HG03575 (cell line): Measurements from ENCODE around the gene KRT12.
"Not testable (repeated sequence)": the region's sequence is repeated elsewhere in the genome, so short reads cannot be mapped to it uniquely, and the experiment has no call there.

ENCODE experiments used
- ATAC-seq: cut with Tn5 transposase; IDR thresholded peaks from one replicate; pipeline ENCODE4 v1.9.1; 2021; ENCODE audit not compliant: unreplicated experiment, insufficient number of reproducible peaks, low FRiP score; ENCODE audit errors: extremely low read depth

The KRT12 gene

DNA sequence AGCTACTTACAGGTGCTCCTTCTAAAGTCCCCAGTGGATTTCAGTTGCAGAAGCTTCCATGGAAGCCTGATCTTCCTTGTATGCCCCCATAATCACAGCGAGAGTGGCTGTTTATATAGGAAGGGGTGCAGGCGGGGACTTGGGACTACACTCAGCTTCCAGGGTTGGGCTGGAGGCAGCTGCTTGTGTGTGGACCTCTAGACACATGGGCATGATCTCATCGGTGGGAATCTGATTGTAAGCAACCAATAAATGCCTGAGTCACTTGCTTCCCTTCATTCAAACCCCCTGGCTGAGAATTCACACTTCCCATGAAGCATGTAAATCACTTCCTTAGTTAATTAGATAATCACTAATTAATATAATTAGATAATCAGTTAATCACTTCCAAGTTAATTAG lies 19.1 kb upstream of the KRT12 start:
- ATAC-seq = no peak

GRCh38 chr17:40884708-40885512 lies 17.9 kb upstream of the KRT12 start, which contains the start of gene KRT20:
Gene KRT20 (minus strand): TSS chr17:40885242. CDS start chr17:40885185, 57 bp downstream.
- no peak for ATAC-seq

DNA sequence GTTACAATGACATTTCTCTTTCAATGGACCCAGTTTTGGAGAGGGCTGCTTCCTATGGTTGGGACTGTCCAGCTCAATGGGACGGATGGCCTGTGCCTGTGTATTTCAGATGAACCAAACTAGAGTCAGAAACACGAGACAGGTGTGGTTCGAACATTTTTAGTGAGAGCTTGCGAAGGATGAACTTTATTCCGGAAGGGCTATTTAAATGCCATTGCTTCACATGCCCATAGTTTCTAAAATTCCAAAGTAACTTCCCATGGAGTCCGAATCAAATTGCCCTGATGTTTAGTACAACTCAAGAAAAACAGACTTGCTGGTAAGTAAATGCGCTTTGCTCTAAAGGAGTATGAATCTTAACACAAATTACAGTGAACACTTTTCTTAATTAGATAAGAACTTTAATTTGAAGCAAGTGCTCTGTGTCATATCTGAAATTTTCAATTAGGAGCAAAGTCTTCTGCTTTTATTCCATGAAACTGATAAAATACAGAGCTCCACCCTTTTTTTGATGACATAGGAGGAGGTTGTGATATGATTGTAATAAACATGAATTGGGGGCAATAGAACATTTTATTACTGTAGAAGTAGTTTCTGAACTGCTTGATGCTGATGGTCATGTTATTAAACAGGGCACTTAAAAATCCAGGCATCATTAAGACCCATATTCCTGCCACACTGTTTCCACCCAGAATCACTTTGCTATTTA lies 16.8 kb upstream of the KRT12 start:
- no peak for ATAC-seq

GRCh38 chr17:40883031-40883430 lies 16.0 kb upstream of the KRT12 start:
- ATAC-seq = no peak

DNA sequence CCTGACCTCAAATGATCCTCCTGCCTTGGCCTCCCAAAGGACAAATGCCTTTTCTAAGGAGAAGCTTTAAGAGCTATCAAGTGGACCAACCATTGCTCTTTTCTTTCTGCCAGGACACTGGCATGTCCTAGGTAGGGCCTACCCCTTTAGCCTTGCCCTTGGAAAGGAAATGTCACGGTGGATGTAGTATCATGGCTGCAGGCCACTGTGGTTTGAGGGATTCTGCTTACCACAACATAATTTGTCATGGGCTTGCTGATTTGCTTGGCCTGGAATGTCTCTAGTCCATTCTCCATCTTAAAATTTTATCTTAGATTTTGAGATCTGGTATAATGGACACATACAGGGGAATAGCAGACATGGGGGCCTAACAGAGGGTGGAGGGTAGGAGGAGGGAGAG lies 12.0 kb upstream of the KRT12 start:
- ATAC-seq = no peak

- ATAC-seq = no peak
These were observed 11.0 kb upstream of the KRT12 start for GRCh38 chr17:40878044-40878443.

GRCh38 chr17:40873801-40874200 lies 6.8 kb upstream of the KRT12 start:
- ATAC-seq = no peak

GRCh38 chr17:40873255-40873654 lies 6.2 kb upstream of the KRT12 start:
- no peak for ATAC-seq

DNA sequence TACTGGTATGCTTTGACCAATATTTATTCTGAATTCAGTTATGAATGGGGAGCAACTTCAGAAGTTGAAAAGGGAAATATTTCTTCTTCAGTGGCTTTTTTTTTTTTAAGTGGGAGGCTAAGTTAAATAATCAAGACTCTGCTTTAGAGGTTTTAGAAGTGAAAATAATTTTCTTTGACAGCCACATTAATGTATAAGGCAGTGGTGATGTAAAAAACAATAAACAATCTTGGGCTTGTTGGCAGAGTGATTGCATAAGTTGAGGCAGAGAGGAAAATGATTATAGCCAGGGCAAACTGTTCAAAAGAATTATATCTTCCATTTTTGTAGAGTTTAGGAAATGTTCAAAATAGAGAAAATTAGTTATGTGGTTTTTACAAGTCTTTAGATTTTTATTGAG lies 5.4 kb upstream of the KRT12 start:
- no peak for ATAC-seq

DNA sequence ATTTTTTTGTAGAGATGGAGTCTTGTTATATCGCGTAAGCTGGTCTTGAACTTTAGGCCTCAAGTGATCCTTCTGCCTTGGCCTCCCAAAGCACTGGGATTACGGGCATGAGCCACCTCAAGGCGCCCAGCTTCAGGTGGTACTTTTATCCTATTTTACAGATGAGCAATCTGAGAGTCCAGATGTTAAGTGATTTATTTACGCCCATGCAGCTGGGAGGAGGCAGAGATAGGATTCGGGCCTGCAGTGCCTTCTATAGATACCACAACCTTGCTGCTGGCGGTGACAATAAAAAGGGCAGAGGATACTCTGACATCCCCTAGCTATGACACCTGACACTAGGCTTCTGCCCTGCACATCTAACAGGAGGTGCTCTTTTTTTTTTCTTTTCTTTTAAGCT lies 4.3 kb upstream of the KRT12 start:
- no peak for ATAC-seq

DNA sequence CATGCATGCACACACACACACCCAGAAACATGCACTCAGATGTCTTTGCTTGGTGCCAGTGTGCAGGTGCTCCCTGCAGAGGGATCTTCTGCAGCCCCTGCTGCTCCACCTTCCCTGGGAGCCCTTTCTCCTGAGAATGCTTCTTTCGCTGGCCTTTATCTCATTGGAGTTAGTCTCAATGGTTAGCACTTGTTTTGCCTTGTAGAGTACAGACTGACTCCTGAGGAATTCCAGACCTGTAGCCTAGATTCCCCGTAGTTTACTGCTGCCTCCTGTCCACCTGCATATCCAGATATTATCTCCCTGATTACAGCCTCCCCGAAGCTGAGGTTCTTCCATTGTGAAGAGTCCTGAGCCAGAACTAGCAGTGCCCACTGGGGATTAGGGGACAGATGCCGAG lies 3.1 kb upstream of the KRT12 start:
- ATAC-seq = no peak

GRCh38 chr17:40864661-40865390 lies 2.2 kb downstream of the KRT12 start:
- ATAC-seq = no peak

DNA sequence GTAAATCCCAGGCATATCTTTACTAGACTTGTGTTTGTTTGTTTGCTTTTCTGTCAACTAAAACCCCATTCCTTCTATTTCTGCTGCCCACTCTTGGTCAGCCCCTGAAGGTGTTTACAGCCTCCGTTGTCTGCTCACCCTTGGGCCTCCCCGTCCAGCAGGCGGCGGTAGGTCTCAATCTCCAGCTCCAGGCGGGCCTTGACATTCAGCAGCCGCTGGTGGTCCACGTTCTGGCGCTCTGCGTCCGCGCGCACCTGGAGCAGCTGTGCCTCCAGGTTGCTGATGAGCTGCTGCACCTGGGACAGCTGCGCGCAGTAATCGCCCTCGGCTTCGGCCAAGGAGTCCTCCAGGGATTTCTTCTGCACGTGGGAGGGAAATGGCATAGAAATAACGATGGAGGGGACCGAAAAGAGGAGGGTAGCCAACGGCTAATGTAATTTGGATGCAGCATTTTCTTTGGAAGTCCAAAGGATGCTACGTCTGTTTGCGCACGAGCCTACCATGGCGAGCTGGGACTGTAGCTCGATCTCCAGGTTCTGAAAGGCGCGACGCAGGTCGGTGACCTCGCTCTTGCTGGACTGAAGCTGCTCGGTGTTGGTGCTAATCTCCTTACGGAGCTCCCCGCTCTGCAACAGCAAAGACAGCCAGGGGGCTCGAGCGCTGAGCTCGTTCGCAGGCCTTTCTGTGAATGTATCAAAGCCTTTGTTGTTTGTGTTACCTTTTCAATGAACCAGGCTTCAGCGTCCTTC lies 3.9 kb downstream of the KRT12 start:
- ATAC-seq = no peak

GRCh38 chr17:40859536-40859935 lies 7.5 kb downstream of the KRT12 start:
- ATAC-seq = no peak

DNA sequence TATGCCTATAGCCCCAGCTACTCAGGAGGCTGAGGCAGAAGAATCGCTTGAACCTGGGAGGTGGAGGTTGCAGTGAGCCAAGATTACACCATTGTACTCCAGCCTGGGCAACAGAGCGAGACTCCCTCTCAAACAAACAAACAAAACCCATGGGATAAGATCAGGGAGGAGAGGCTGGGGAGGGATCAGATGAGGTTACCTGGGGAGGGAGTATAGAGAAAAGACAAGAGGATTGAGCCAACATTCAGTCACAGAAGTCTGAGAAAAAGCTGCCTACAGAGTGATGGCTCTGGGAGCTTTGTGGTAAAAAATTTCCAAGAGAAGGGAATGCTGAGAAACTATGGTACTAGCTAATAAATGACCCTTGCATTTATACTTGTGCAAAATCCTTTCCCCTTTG lies 8.4 kb downstream of the KRT12 start:
- ATAC-seq = not testable (repeated sequence)

DNA sequence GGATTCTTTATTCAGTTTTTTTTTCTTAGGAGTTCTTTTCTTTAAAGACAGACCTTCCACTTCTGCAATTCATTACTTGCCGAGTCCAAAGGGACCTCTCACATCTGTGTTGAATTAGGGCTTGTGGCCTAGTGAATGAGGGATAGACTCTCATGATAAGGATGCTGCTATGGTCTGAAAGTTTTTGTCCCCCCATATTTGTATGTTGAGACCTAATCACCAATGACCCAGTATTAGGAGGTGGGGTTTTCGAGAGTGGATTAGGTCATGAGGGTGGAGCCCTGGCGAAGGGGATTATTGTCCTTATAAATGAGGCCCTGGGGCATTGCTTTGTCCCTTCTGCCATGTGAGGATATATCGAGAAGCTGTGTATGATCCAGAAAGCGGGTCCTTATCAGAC lies 9.5 kb downstream of the KRT12 start:
- no peak for ATAC-seq

DNA sequence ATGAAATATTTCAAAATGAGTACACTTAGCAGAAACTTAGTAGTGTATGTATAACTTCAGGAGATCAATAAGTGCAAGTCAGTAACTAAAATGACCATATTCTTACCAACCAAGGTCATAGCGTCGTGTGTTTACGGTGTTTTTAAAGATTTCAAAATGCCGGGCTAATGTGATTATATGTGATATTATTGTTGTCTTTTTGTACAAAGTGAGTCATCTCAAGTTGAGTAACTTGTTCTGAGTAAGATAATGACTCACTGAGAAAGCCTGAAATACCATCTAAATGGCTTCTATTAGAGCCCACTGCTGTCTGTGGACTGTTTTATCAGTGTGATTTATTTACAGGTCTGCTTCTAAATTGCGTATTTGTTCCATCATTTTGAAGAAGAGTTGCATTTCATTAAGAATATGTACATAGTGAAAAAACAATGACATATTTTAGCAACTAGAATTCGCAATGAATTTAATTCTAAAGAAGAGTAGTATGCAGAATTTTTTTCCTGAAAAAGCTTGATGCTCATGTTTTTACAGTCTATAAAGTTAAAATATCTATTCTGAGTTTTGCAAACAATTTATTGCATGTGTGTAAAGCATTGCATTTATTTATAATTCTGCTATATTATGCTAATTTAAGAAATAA lies 12.7 kb downstream of the KRT12 start:
- no peak for ATAC-seq

- ATAC-seq = no peak
These were observed 14.7 kb downstream of the KRT12 start for GRCh38 chr17:40852364-40852763.
